Activated effector memory CD4-positive, alpha-beta T cell treated with anti-CD3 and anti-CD28 coated beads, Interleukin-2, amount 50 U/mL, for 16 hours (primary cell): ENCODE measurements around the gene EIF2D.
"Not testable (repeated sequence)": the region's sequence is repeated elsewhere in the genome, so short reads cannot be mapped to it uniquely, and the experiment has no call there.

Experiments
- DNase-seq: peaks from one replicate; pipeline ENCODE4 v3.0.0-alpha.2; 2020

Gene EIF2D, protein sequence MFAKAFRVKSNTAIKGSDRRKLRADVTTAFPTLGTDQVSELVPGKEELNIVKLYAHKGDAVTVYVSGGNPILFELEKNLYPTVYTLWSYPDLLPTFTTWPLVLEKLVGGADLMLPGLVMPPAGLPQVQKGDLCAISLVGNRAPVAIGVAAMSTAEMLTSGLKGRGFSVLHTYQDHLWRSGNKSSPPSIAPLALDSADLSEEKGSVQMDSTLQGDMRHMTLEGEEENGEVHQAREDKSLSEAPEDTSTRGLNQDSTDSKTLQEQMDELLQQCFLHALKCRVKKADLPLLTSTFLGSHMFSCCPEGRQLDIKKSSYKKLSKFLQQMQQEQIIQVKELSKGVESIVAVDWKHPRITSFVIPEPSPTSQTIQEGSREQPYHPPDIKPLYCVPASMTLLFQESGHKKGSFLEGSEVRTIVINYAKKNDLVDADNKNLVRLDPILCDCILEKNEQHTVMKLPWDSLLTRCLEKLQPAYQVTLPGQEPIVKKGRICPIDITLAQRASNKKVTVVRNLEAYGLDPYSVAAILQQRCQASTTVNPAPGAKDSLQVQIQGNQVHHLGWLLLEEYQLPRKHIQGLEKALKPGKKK

DNA sequence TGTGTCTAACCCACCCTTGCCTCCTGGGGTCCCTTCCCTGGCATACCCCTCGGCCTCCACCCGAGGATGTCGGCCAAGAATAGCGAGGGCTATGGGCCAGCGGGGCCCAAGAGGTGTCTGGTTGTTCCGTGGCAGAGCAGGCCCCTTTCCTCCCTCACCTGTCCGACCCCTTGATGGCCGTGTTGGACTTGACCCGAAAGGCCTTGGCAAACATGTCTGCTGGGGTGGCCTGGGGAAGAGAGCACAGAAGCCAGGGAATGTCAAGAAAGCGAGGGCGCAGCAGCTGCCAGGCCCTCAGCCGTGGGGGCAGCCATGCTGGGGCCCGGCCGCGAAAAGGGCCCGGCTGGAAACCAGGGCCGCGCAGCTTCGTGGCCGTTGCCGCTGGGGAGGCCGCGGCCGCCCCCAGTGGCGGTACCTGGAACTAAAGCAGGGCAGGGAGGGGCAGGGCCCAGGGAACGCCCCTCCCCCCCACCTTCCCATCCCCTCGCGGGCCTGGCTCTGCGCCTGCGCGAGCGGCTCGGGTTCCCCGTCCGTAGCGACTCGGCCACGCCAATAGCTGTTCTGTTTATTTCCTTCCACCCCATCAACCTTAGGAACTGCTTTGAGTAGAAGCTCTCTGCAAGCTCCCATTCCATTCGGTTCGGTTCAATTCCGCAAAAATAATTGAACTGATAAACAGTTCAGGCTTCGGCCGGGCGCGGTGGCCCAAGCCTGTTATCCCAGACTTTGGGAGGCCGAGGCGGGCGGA lies at the start of gene EIF2D:
TSS of gene EIF2D (minus strand) at position 337 of the 748 bp plus-strand sequence. CDS start at position 214, 123 bp downstream.
- DNase-seq, result peak; percentile 98

DNA sequence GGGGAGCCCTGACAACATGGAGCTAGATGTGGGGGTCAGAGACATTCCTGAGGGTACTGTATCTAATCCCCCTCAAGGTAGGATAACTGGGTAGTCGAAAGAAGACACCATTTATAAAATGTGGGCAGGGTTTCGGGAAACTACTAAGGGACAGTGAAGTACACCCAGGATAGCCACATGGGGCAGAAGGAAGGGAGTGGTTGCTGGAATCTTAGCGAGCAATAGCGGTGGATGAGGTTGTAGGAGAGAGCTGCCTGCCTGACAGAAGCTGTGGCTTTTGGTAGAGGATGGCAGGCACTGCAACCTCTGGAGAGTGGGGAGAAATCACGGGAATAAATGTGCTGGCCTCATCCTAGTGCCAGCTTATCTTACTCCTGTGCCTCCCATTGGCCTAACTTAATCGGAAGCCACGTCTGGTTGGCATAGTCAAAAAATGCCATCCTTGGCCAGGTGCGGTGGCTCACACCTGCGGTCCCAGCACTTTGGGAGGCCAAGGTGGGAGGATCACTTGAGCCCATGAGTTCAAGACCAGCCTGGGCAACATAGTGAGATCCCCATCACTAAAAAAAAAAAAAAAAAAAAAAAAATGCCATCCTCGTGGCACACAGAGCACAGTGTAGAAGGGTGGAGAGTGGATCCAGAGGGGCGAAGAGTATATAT lies 49.0 kb upstream of the EIF2D start:
- DNase-seq, result no peak

DNA sequence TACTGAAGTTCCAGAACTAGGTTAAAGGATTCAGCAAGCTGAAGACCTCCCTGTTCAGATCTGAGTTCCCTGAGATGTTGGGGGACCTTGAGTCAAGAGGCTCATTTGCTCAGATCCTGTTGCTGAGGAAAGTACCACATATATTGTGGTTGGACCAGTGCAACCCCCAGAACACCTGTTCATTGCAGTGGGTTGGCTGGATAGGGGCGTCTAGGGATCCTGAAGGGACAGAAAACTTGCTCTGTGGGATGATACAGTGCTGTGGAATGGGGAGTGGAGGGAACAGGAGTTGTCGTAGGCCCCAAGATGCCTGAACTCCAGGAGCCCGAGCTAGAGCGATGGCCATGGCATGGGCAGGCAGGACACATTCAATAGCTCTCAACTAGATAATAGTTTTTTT lies 47.9 kb upstream of the EIF2D start:
- DNase-seq, result no peak

DNA sequence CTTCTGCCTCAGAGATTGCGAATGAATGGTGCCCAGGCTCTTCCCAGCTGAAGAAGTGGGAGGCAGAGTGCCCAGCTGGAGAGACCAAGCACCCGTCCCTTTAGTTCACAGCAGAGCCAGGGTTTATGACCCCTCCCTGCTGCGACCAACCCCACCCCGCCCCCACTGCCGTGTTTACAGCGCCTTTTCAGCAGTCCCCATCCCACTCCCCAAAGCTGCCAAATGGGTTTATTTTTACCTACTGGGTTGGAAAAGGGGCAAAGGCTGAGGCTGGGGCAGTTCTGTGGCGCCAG lies 46.7 kb upstream of the EIF2D start:
- DNase-seq, result no peak

DNA sequence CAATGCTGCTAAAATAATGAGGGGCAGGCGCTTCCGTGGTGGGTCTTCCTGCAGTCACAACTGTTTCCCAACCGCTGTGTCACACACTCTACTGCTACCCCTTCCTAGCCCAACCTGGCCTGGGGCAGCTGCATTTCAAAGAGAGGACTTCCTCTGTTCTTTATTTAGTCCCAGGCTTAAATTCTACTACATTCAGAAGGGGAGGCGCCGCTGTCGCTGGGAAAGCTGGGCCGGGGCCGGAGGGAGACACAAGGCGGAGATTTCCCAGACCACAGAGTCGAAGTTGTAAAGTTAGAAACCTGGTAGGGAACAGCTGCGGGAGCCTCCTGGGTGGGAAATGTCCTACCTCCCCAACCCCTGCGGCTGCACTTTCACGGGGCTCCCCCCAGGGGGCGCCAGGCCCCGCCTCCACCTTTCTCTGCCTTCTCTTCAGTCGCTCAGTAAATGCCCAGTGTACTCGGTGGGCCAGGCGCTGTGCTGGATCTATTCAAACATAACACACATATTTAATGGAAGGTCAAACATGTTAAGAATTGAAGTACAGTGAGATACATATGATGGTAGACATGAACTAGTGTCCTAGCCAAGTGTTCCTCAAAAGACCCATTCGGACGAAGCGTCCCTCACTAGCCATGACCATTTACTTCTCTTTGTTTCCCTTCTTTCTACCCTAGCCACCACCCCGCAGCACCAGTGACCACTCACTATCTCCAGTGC lies 46.2 kb upstream of the EIF2D start:
- DNase-seq, result peak; percentile 83

DNA sequence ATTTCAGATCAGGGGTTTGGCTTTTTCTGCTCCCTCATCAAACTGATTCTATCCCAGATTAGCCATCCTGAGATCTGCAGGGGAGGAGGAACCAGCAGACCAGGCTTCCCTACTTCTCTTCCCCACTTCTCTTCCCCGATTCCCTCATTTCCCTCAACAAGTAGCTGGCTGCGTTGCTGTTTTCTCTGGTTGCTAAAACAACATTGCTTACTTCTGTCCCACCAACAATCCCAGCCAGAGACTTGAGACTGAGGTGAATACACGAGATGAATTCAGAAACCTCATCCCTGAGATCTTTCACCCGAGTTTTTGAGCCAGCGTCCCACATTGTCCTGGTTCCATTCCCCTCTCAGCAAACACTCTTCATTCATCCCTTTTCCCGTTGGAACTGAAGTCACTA lies 45.5 kb upstream of the EIF2D start:
- DNase-seq, result no peak

DNA sequence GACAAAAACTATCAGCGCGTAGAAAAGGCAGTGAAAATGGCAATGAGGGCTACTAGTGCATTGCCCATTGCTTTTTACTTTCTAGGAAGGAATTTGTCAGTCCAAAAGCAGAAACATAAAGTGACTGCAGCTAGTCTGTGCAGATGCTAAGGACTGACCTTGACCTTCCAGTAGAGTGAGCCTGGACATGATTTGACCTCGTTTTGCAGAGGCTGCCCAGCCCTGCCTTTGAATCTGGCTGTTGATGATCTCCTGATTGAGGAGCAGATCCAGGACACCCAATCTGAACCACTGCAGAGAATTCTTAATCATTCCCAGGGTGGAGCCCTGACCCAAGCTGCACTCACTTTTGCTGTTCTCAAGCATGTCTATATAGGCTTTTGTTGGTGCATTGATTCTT lies 44.7 kb upstream of the EIF2D start:
- no peak for DNase-seq

DNA sequence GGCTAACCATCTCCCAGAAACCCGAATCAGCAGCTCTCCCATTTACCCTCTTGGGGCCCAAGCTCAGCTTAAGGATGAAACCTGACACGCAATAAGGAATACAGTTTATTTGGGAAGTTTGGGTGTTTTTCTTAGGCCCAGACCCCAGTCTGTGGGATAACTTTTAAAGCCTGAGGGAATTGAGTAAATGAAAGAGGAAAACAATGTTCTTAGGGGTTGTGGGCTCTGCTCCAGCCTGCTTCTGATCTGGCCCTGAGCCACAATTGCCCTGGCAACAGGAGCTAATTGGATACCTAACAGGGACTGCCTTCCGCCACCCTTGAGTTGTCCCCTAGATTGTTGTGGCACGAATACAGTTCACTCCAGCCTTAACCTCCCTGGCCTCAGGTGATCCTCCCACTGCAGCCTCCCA lies 43.2 kb upstream of the EIF2D start:
- DNase-seq, result no peak

DNA sequence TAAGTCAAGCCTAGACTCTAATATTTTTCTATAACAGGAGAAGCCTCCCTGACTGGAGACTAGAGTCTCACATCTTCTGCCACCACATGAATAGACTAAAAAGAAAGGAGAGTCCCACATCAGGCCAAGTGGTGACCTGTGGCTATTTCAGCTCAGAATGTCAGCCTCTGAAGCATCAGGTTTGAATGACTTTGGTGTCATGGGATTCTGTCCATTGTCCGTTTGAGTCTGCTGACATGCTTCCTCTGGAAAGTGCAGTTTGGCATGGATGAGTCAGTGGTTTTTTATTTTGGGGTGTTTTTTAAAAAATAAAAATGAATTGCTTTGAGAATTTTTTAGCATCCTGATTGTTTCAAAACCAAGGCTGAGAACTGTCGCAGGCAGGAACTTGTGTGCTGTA lies 42.6 kb upstream of the EIF2D start:
- no peak for DNase-seq

DNA sequence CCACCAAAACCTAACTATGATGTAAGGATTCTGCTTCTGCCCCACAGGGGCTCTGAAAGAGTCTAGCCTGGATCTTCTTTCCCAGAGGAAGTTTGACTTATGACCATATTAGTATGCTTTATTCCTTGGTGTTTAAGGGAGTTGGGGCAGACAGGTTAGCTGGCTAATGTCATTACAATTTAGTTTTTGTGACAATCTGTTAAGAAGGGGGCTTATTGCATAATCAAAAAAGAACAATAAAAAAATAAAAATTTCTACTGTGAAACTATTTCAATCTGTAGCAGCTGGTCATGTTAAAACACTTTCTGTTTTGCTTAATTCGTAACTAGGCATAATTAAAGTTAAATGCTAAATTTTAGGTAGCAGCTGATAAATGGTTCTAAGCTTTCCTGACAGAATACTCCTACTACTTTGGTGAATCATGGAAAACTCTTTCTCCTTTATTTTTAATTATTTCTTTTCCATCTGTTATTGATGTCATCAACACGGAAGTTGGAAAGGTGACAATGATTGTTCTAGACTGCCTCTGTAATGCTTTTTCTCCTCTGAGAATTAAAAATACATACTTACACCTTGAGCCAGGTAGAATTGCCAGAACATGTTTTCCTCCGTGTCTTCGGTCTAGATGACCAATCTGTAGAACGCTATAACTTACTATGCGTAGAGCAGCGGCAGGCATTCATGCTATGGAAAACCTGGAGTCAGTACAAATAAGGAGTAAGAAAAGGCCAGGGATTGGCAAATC lies 41.6 kb upstream of the EIF2D start:
- DNase-seq, result no peak

DNA sequence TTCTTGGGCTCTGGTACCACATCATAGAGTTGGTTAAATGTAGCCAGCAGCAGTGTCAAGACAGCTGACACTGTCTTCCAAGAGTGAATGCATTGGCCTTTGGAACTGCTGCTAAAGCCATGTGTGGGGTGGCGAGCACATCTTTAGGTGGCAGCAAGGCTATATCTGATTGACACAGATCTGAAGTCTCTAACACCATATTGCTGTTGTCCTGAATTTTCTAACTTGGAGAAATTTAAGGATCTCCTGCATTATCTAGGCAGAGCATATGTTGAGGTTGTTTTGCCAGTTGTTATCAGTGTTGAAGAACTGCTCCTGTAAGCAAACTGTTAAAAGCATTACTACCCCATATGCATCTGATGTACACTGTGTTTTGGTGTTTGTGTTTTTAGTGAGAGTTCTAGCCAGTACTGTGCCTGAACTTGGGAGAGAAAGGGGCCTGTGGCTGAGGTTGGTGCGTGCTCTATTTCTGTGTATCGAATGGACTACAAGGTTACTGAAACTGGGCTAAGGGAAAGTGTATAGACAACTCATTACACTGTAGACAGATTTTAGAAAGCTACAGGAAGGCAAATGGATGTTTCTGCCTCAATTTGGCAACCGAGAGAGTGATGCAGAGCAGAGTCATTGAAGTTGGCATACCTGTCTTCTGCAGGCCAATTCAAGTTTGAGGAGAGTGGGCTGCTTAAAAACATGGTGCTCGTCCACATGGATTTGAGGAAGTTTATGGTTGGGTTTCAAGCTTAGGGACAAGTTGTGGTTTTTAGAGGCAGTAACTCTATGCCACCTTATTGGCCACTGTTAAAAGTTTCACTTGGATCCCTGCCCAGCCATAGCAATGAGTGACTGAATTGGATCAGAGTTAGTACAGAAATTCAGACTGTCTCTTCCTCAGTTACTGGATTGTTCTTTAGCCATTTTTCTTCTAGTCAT lies 40.0 kb upstream of the EIF2D start:
- DNase-seq, result no peak

DNA sequence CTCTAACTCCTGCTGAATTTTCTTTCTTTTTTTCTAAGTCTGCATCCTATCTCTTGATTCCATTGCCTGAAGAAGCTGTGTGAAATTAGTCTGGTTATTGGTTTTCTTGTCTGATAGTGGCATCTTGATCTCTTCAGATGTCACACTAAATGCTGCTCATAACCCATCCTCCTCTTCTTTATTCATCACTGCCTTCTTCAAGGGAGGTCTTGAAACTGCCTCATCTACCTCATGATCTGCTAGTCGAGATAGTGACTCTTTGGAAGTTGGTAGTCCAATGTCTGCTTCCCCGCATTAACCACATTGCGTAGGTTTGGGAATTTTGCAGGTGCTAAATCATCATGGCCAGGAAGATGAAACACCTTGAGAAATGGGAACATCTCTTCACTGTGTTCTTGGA lies 38.7 kb upstream of the EIF2D start:
- no peak for DNase-seq

DNA sequence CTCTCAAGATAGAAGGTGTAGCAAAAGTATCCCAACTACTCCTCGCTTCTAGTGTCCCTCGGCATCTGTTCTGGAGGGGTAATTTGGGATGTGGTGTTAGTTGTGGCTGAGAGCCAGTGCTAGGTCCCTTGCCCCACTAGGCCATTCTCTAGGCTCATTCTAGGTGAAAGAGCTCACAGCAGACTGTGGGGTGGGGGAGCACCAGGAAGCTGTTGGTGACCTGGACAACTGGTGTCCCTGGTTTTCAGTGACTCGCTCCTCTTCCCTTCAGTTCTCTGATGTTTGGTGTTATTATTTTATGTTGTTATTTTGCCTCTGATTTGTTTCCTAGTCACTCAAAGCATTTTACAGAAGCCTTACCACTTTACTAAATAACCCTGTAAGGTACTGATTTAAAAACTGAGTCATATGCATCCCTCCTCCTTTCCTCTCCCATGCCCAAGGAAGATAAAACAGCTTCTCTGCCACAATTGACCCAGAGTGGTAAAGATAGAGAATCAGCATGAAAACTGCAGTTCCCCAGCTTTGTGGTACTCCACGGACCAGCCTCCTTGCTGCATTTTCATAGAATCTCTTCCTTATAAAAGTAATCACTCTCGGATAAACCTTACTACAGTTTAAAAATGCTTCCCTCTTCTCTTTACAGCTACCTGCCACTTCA lies 37.1 kb upstream of the EIF2D start:
- no peak for DNase-seq

DNA sequence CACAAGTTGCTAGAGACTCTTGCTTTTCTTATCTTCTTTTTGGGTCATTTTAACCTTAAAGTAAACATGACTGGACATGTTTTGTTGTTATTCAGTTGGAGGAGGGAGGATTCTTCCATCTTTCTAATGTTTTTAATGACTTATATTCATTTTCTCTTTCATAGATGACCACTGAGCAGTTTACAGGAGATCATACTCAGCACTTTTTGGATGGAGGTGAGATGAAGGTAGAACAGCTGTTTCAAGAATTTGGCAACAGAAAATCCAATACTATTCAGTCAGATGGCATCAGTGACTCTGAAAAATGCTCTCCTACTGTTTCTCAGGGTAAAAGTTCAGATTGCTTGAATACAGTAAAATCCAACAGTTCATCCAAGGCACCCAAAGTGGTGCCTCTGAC lies 35.0 kb upstream of the EIF2D start:
- no peak for DNase-seq

DNA sequence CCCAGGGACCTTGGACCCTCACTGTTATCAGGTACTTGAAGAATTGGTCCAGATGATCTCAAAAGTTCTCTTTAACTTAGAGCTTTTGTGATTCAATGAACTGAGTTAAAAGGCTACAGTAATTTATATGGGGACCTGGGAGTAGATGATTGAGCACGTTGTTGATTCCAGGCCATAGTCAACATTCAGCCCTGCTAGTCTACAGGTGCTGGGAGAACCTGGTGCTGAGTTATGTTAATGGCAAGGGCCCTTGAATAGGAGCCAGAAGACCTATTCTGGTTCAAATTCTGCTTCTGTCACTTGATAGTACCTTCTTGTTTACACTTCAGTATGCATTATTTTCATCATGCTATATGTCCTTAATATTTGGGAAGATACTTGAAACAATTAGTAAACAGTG lies 34.2 kb upstream of the EIF2D start:
- no peak for DNase-seq

DNA sequence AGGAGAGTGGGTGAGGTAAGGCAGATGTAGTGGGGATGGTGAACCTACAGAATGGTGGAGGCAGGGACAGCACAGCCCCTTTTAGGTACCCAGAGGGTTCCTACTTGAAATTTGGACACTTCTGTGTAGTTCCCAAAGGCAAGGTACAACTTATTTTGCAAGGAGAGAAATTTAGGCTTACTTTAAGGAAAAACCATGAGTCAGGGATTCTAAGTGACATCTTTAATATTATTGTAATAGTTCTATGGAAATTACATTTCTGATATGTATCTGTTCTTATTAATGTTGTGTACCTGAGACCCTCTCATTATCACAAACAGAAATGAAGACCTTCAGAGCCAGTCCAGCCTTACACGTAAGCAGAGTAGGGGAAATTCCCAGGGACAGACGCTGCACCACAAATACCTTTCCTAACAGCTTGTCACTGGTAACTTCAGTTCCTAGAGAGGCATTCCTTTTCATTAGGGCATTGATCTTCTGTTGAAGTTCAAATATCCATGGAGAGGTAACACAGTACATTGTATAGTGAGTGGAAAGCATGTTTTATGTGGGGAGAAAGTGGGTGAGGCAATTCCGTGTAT lies 30.9 kb upstream of the EIF2D start:
- DNase-seq, result no peak

DNA sequence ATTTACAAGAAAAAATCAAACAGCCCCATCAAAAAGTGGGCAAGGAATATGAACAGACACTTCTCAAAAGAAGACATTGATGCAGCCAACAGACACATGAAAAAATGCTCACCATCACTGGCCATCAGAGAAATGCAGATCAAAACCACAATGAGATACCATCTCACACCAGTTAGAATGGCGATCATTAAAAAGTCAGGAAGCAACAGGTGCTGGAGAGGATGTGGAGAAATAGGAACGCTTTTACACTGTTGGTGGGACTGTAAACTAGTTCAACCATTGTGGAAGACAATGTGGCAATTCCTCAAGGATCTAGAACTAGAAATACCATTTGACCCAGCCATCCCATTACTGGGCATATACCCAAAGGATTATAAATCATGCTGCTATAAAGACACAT lies 29.8 kb upstream of the EIF2D start:
- not testable (repeated sequence) for DNase-seq

DNA sequence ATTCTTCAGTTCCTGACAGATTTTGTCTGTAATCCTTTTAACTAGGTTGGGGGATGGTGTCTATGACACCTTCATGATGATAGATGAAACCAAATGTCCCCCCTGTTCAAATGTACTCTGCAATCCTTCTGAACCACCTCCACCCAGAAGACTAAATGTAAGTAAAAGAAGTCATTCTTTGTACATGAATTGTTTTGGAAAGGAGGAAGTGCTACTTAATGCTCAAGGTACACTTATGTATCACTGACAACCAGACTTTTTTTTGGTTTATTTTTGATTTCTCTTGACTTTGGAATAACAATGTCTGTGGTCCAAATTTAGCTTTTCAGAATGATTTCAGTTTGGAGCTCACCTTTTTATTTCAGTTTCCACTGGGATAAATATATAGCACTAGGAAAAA lies 25.3 kb upstream of the EIF2D start:
- no peak for DNase-seq

DNA sequence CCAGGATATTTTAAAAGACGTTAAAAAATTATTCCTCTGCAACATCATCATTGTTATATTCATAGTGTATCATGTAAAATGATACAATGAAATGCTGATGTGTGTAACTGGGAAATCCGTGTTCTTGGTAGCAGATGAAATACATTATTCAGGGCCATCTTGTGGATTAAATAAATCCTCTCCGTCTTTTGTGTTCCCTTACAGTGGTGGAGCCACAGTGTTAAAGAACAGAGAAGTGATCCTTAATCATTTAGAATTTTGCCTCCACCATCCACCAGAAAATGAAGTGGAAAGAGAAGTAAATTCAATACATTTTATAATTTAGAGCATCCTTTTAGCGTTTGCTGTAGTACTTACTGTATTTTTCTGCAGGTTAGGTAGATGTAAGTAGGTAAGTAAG lies 24.4 kb upstream of the EIF2D start:
- no peak for DNase-seq

DNA sequence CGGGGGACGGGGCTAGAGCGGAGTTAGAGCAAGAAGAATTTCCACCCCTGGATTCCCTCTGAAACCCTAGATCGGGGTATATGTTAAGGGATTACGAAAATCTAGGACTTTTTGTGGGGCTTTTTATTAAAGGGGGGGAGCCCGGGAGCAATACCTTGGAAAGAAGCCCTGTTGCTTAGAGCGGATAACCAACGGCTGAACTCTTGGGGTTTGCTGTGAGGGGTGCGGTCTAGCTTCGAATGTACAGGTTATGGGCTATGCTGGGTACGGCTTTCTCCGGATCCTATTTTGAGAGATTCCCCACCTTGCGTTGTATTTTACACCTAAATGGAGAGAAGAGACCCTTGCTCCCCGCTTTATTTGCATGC lies 23.7 kb upstream of the EIF2D start:
- DNase-seq, result no peak
